ENCODE data around the gene MOCOS. TPM values are rescaled to one million over a fixed set of nuclear protein-coding genes. Genes with fewer than 3 reads are reported as not detected.

Gene MOCOS
- total RNA-seq, 1 donor from 2014 or later: 1.9 TPM

GRCh38 chr18:36195427-36196122 lies 8.3 kb downstream of the MOCOS start:
- Histone ChIP-seq H3K4me1 (ENCODE audit: insufficient read depth, low read length) (no peaks in the 10 kb centered on the region), H2AFZ (ENCODE audit: low read depth, low read length) (no peak overlapping the region), H3K4me2 (ENCODE audit: low read length) (no peak overlapping the region), H3K27me3 (ENCODE audit: insufficient read depth, low read length) (no peaks in the 10 kb centered on the region), H3K9me3 (ENCODE audit: insufficient read depth, low read depth, low read length) (no peaks in the 10 kb centered on the region), H3K9ac (ENCODE audit: low read length) (no peak overlapping the region), H3K4me3 (ENCODE audit: insufficient read depth, low read depth, low read length) (no peak overlapping the region), H3K36me3 (ENCODE audit: insufficient read depth, low read length) (no peaks in the 10 kb centered on the region), H4K20me1 (ENCODE audit: insufficient read depth, low read length) (no peaks in the 10 kb centered on the region), H3K27ac (ENCODE audit: low read depth, low read length) (no peak overlapping the region), H3K79me2 (ENCODE audit: insufficient read depth, low read length) (no peaks in the 10 kb centered on the region)
- Mint-ChIP-seq H3K27me3 (ENCODE audit: low read depth, unreplicated experiment) (peaks cover 28% of the 10 kb centered on the region), H3K27ac (ENCODE audit: unreplicated experiment) (no peak overlapping the region), H3K4me3 (ENCODE audit: unreplicated experiment) (no peak overlapping the region), H3K36me3 (ENCODE audit: low read depth, unreplicated experiment) (peaks cover 3% of the 10 kb centered on the region), H3K4me1 (ENCODE audit: low read depth, unreplicated experiment) (no peaks in the 10 kb centered on the region), H3K9me3 (ENCODE audit: unreplicated experiment) (no peaks in the 10 kb centered on the region)
- FAIRE-seq: no peak
- TF ChIP-seq CTCF (IDR thresholded peaks at IDR 0.05; ENCODE audit: insufficient read depth, low read depth, low read length): no peak
- TF ChIP-seq EZH2 (IDR thresholded peaks at IDR 0.05; ENCODE audit: insufficient read depth, low read length): no peak
- no peak for DNase-seq (ENCODE audit: low read depth)

GRCh38 chr18:36196238-36196995 lies 9.1 kb downstream of the MOCOS start:
- FAIRE-seq: no peak
- no peak overlapping the region for H3K4me3 Mint-ChIP-seq (ENCODE audit: unreplicated experiment)

More at GRCh38 chr18:36196238-36196995, 9.1 kb downstream of the MOCOS start:
- peaks cover 3% of the 10 kb centered on the region for H3K36me3 Mint-ChIP-seq (ENCODE audit: low read depth, unreplicated experiment)
- H3K9me3 Mint-ChIP-seq (ENCODE audit: unreplicated experiment): no peaks in the 10 kb centered on the region
- Histone ChIP-seq H3K9me3 (ENCODE audit: insufficient read depth, low read depth, low read length) (no peaks in the 10 kb centered on the region), H3K36me3 (ENCODE audit: insufficient read depth, low read length) (no peaks in the 10 kb centered on the region), H3K27ac (ENCODE audit: low read depth, low read length) (no peak overlapping the region), H3K4me3 (ENCODE audit: insufficient read depth, low read depth, low read length) (no peak overlapping the region), H4K20me1 (ENCODE audit: insufficient read depth, low read length) (no peaks in the 10 kb centered on the region), H2AFZ (ENCODE audit: low read depth, low read length) (no peak overlapping the region), H3K4me2 (ENCODE audit: low read length) (no peak overlapping the region), H3K27me3 (ENCODE audit: insufficient read depth, low read length) (no peaks in the 10 kb centered on the region), H3K79me2 (ENCODE audit: insufficient read depth, low read length) (no peaks in the 10 kb centered on the region), H3K4me1 (ENCODE audit: insufficient read depth, low read length) (no peaks in the 10 kb centered on the region), H3K9ac (ENCODE audit: low read length) (no peak overlapping the region)
- peaks cover 27% of the 10 kb centered on the region for H3K27me3 Mint-ChIP-seq (ENCODE audit: low read depth, unreplicated experiment)
- DNase-seq (ENCODE audit: low read depth): no peak
- TF ChIP-seq EZH2 (IDR thresholded peaks at IDR 0.05; ENCODE audit: insufficient read depth, low read length) (no peak), CTCF (IDR thresholded peaks at IDR 0.05; ENCODE audit: insufficient read depth, low read depth, low read length) (no peak)
- H3K4me1 Mint-ChIP-seq (ENCODE audit: low read depth, unreplicated experiment): no peaks in the 10 kb centered on the region
- no peak overlapping the region for H3K27ac Mint-ChIP-seq (ENCODE audit: unreplicated experiment)
